DOHH2 (cell line): ENCODE results near the gene ROBO1.

ENCODE experiments used
- CTCF ChIP-seq: fragments of 200-600 bp; sonication (generic); IDR thresholded peaks from one replicate; pipeline ENCODE4 v1.5.1; 2014; ENCODE audit warnings: antibody characterized with exemption, mild to moderate bottlenecking, low read depth, low read length; ENCODE audit not compliant: poor library complexity, severe bottlenecking
- EZH2phosphoT487 ChIP-seq: fragments of 200-600 bp; sonication (generic); IDR thresholded peaks from 2 replicates; pipeline ENCODE4 v1.6.1; 2017; ENCODE audit warnings: borderline replicate concordance, mild to moderate bottlenecking, antibody characterized with exemption, low read length, moderate library complexity, mixed read lengths

DNA sequence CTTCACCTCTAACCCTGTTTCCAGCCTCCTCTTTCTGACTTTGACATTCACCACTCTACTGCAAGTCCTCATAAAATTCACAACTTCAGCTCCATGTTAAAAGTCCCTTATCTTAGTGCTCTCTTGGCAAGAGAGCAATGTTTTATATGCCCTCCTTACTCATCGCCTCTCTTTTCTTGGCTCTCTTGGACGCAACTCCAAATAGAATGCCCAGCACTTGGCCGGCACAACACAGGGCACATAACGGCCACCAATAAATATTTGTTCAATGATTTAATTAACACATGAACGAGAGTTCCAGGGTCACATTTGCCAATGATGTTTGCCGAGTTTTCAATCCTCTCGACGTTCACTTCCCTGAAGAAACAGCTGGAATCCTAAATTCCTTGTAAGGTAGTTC lies 401.4 kb downstream of the ROBO1 start:
- TF ChIP-seq CTCF (no peak), EZH2phosphoT487 (no peak)
